ENCODE measurements around the gene PIEZO1.
"Not testable (repeated sequence)": the region's sequence is repeated elsewhere in the genome, so short reads cannot be mapped to it uniquely, and the experiment has no call there.

The PIEZO1 gene

DNA sequence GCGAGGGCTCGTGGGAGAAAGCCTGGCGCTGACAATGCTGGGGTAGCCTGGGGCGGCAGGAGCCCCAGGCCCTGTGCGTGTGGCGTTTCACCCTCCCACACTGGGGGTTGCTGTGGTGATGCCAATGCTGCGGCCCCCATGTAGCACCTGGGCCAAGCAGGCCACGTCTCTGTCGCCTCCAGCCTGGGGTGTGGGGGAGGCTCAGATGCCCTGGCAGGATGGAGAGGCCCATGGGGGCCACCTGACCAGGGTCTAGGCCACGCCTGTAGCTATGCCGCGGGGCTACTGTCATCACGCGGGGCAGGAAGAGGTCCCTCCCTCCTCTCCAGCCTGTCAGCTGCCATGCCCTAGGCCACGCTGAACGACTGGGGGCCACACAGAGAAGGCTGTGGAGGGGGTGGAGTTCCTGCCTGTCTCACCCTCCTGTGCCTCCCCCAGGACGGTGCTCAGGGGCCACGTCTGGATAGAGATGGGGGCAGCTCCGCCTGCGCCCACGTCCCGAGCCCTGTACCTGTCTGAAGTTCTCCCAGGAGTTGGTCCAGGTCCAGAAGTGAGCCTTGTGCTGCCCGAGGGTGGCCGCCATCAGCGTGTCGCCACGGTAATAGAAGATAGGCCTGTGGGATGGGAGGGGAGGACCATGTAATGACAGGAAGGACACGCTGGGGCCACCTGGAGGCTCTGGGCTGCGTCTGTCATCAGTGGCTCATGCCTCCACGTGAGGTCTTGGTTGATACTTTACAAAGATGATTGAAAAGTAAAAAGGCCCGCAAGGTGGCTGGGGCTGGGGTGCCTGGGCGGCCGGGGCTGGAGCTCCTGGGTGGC is 39.4 kb upstream of the PIEZO1 start:
- Mint-ChIP-seq H3K4me1 (no peaks in the 10 kb centered on the region), H3K9me3 (no peaks in the 10 kb centered on the region)
- TF ChIP-seq, protein P1, sequence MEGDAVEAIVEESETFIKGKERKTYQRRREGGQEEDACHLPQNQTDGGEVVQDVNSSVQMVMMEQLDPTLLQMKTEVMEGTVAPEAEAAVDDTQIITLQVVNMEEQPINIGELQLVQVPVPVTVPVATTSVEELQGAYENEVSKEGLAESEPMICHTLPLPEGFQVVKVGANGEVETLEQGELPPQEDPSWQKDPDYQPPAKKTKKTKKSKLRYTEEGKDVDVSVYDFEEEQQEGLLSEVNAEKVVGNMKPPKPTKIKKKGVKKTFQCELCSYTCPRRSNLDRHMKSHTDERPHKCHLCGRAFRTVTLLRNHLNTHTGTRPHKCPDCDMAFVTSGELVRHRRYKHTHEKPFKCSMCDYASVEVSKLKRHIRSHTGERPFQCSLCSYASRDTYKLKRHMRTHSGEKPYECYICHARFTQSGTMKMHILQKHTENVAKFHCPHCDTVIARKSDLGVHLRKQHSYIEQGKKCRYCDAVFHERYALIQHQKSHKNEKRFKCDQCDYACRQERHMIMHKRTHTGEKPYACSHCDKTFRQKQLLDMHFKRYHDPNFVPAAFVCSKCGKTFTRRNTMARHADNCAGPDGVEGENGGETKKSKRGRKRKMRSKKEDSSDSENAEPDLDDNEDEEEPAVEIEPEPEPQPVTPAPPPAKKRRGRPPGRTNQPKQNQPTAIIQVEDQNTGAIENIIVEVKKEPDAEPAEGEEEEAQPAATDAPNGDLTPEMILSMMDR (IDR thresholded peaks at IDR 0.05), result no peak

DNA sequence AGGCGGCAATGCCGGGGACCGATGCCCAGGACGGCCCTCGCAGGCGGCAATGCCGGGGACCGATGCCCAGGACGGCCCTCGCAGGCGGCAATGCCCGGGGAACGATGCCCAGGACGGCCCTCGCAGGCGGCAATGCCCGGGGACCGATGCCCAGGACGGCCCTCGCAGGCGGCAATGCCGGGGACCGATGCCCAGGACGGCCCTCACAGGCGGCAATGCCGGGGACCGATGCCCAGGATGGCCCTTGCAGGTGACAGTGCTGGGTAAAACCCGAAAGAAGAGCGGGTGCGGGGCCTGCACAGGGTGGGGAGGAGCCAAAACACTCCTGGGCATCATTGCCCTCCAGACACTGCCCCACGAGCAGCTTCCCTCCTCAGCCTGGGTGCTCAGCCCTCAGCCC is 38.6 kb upstream of the PIEZO1 start:
- not testable (repeated sequence) for DNase-seq; H3K4me1 Mint-ChIP-seq; H3K4me3 Mint-ChIP-seq; H3K36me3 Mint-ChIP-seq (ENCODE audit: low read depth); H3K27me3 Mint-ChIP-seq (ENCODE audit: low read depth, poor library complexity); H3K9me3 Mint-ChIP-seq; H3K27ac Mint-ChIP-seq

More for the DNA sequence above, 39.4 kb upstream of the PIEZO1 start:
- no peak overlapping the region for H3K4me3 Mint-ChIP-seq
- peaks cover 4% of the 10 kb centered on the region for H3K36me3 Mint-ChIP-seq (ENCODE audit: low read depth)
- H3K27ac Mint-ChIP-seq, result no peak overlapping the region
- no peak for DNase-seq
- peaks cover 2% of the 10 kb centered on the region for H3K27me3 Mint-ChIP-seq (ENCODE audit: low read depth, poor library complexity)

DNA sequence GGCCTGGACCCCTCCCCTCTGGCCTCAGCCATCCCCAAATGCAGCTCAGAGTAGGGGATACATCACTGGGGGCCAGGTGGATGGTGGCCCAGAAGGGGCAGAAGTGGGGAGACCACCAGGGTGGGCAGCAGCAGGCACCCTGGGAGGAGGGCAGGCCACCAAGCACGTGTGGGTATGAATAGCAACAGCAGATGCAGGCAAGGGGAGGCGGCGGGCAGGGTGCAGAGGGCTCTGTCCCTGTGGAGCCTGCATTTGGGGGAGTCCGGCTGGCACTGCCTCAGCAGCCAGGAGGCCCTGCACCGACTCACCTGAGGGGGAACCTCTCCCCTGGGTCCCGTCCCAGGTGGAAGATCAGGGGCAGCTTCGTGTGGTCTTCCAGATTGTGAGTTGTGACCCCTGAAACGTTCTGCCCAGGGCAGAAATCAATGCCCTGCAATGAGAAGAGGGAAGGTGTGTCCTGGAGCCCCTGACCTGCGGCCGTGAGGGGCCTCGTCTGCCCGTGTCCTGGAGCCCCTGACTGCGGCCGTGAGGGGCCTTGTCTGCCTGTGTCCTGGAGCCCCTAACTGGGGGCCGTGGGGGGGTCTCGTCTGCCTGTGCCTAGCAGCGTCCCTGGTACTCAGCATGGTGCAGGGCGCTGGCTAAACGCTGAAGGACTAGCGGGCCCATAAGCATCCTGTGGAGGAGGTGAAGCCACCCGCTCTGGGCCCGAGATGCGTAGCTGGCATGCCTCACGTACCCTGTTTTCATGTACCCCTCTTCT is 37.4 kb upstream of the PIEZO1 start:
- TF ChIP-seq, protein P1 (IDR thresholded peaks at IDR 0.05), result no peak
- Mint-ChIP-seq H3K4me3 (no peak overlapping the region), H3K27ac (no peak overlapping the region), H3K4me1 (peaks cover 9% of the 10 kb centered on the region), H3K9me3 (no peaks in the 10 kb centered on the region), H3K36me3 (ENCODE audit: low read depth) (peaks cover 4% of the 10 kb centered on the region), H3K27me3 (ENCODE audit: low read depth, poor library complexity) (no peaks in the 10 kb centered on the region)
- DNase-seq, result no peak

DNA sequence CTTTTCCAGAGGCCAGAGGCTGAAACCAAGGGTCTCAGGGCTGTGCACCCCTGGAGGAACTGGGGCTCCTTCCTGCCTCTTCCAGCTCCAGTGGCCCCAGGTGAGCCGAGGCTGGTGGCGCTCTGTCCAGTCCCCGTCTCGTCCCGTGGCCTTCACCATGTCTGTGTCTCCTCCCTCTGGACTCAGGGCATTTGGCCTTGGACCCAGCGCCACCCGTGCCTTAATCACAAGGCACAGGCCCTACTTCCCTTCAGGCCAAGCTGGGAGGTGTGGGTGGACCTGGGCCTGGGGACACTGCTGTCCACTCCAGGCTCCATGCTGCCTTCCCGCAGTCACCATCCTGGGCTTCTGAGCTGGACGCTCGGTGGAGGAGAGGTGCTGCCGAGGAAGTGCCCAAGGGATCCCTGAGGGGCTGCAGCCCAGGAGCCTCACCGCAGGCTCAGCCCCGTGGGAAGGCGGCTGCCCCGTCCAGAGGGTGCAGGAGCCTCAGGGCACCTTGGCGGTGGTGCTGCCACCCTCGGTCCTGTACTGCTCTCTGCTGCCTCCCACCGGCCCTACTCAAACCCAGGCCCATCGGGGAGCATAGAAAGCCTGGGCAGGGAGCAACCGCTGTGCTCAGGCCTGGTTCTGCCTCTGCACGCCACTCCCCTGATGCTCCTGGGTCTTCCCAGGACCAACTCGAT is 36.3 kb upstream of the PIEZO1 start:
- Mint-ChIP-seq H3K4me1 (peaks cover 9% of the 10 kb centered on the region), H3K27me3 (ENCODE audit: low read depth, poor library complexity) (no peaks in the 10 kb centered on the region), H3K4me3 (no peak overlapping the region), H3K27ac (no peak overlapping the region), H3K36me3 (ENCODE audit: low read depth) (peaks cover 4% of the 10 kb centered on the region), H3K9me3 (no peaks in the 10 kb centered on the region)
- no peak for DNase-seq
- TF ChIP-seq, protein P1 (IDR thresholded peaks at IDR 0.05), result no peak

DNA sequence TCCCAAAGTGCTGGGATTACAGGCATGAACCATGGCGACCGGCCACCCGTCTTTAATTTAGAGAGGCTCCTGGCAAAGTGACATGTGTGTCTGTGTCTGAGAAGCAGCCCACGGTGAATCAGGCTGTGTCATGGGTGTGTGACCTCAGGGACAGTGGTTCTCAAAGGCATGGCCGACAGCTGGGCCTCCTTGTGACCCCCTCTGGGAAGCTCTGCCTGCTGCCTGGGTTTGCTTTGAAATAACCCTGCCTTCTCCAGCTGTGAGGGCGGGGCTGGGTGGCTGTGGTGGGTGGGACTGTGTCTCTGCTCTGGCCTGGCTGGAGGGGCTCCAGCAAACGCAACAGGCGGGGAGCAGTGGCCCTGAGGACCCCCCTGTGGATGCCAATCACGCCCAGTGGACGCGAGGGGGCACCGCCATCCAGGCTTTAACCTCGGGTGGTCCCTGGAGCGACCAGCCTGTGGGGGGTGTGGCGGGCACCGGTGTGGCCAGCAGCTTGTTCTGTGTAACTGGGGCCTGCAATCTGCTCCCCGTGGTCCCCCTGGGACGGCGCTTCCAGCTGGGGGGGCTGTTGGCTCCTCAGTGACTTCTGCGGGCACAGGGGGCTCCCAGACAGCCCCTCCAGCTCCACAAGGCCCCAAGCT is 35.5 kb upstream of the PIEZO1 start:
- H3K4me1 Mint-ChIP-seq, result peaks cover 9% of the 10 kb centered on the region
- H3K27ac Mint-ChIP-seq, result no peak overlapping the region
- no peak overlapping the region for H3K4me3 Mint-ChIP-seq
- no peak for DNase-seq
- H3K9me3 Mint-ChIP-seq, result no peaks in the 10 kb centered on the region
- no peaks in the 10 kb centered on the region for H3K27me3 Mint-ChIP-seq (ENCODE audit: low read depth, poor library complexity)
- peaks cover 4% of the 10 kb centered on the region for H3K36me3 Mint-ChIP-seq (ENCODE audit: low read depth)
- TF ChIP-seq, protein P1 (IDR thresholded peaks at IDR 0.05), result no peak

DNA sequence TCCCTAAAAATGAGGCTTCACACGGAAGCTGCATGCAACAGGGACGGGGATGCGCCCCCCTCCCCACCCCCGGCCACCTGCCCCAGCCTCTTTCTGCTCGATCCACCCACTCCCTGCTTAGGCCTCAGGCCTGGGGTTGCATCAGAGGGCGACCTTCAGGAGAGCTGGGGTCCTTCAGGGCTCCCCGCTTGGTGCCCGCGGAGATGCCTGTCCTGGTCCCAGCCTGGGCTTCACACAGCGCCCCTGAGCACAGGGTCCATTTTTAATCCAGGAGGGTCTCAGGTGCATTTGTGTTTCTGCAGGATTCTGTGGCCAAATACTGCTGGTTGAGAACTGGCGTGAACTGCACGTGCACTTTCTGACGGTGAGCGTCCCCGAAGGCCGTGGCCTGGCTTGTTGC is 34.1 kb upstream of the PIEZO1 start:
- H3K27me3 Mint-ChIP-seq (ENCODE audit: low read depth, poor library complexity), result no peaks in the 10 kb centered on the region
- TF ChIP-seq, protein P1 (IDR thresholded peaks at IDR 0.05), result no peak
- no peak overlapping the region for H3K27ac Mint-ChIP-seq
- no peak overlapping the region for H3K4me3 Mint-ChIP-seq
- H3K9me3 Mint-ChIP-seq, result no peaks in the 10 kb centered on the region
- peaks cover 9% of the 10 kb centered on the region for H3K4me1 Mint-ChIP-seq
- H3K36me3 Mint-ChIP-seq (ENCODE audit: low read depth), result peaks cover 4% of the 10 kb centered on the region
- no peak for DNase-seq
